DMS153 treated with DMSO at 0.1 percent for 48 hours (cell line): Measurements from ENCODE around the gene TBC1D14.
"Not testable (repeated sequence)": the region's sequence is repeated elsewhere in the genome, so short reads cannot be mapped to it uniquely, and the experiment has no call there.

ENCODE experiments used
- DNase-seq: peaks from one replicate; lab custom pipeline; 2025; ENCODE audit not compliant: unreplicated experiment; lab: John Stamatoyannopoulos, UW

The TBC1D14 gene

GRCh38 chr4:6908432-6909112 is 1.1 kb upstream of the TBC1D14 start:
- DNase-seq: no peak

- no peak for DNase-seq
These were observed 329 bp downstream of the TBC1D14 start for GRCh38 chr4:6909970-6910339.

- DNase-seq: no peak
These were observed 824 bp downstream of the TBC1D14 start for GRCh38 chr4:6910340-6910959.

GRCh38 chr4:6910960-6911874 is 1.6 kb downstream of the TBC1D14 start:
- no peak for DNase-seq

- not testable (repeated sequence) for DNase-seq
These were observed 2.3 kb downstream of the TBC1D14 start for GRCh38 chr4:6911917-6912316.

GRCh38 chr4:6912441-6912840 is 2.8 kb downstream of the TBC1D14 start:
- DNase-seq: no peak

GRCh38 chr4:6913350-6913905 is 3.8 kb downstream of the TBC1D14 start:
- DNase-seq: no peak

GRCh38 chr4:6914448-6914847 is 4.8 kb downstream of the TBC1D14 start:
- no peak for DNase-seq

GRCh38 chr4:6915041-6916005 is 5.7 kb downstream of the TBC1D14 start:
- no peak for DNase-seq

- DNase-seq: no peak
These were observed 6.5 kb downstream of the TBC1D14 start for GRCh38 chr4:6916069-6916586.

GRCh38 chr4:6916587-6917460 is 7.2 kb downstream of the TBC1D14 start:
- DNase-seq: no peak

- peak; percentile 77 for DNase-seq
These were observed 8.0 kb downstream of the TBC1D14 start for GRCh38 chr4:6917461-6918271.

- DNase-seq: no peak
These were observed 8.7 kb downstream of the TBC1D14 start for GRCh38 chr4:6918338-6918737.

GRCh38 chr4:6920171-6920570 is 10.5 kb downstream of the TBC1D14 start:
- DNase-seq: no peak

- no peak for DNase-seq
These were observed 13.9 kb downstream of the TBC1D14 start for GRCh38 chr4:6923507-6923906.

GRCh38 chr4:6924361-6924779 is 14.7 kb downstream of the TBC1D14 start:
- no peak for DNase-seq

GRCh38 chr4:6925357-6925836 is 15.8 kb downstream of the TBC1D14 start:
- DNase-seq: no peak

- no peak for DNase-seq
These were observed 16.5 kb downstream of the TBC1D14 start for GRCh38 chr4:6926081-6926480.
